Measurements from ENCODE around the gene HAGH.
"Not testable (repeated sequence)": the region's sequence is repeated elsewhere in the genome, so short reads cannot be mapped to it uniquely, and the experiment has no call there.

Gene HAGH

DNA sequence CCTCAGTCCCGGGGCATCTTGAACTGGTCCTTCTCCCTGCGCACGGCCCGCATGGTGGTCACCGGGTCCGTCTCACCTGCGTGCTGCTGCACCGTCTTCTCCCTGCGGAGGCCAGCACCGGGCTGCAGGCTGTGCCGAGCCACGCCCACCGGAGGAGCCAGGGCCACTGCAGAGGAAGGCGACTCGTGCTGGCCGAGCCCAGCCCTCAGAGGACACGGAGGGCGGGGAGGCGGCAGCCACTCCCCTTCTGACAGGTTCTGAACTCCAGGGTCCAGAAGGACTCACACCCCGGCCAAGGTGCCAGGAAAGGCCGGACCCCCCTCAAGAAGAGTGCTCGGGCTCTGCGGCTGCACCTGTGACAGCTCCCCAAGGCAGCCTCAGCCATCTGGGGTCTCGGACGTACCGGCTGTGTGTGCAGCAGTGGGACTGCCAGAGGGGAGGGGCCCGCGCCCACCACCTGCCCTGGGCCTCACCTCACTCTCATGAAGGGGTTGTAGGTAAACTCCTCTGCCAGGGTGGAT, 17.3 kb downstream of the HAGH start:
- DNase-seq: no peak

DNA sequence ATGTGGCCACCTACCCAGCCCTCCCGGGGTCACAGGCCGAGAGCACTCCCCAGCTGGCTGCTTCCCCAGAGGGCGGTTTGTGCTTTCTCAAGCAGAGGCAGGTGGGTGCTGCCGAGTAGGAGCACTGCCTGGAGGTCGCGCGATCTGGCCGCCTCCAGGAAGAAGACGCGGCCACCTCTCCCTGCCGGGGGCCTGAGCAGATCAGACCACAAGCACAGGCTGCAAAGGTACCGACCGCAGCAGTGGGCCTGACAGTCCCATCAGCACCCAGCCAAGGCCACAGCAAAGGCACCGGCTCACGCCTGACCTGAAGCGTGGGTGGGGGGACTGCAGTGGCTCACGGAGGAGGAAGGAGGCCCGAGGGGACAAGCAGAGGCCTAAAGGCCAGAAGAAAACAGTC, 17.9 kb downstream of the HAGH start:
- no peak for DNase-seq

DNA sequence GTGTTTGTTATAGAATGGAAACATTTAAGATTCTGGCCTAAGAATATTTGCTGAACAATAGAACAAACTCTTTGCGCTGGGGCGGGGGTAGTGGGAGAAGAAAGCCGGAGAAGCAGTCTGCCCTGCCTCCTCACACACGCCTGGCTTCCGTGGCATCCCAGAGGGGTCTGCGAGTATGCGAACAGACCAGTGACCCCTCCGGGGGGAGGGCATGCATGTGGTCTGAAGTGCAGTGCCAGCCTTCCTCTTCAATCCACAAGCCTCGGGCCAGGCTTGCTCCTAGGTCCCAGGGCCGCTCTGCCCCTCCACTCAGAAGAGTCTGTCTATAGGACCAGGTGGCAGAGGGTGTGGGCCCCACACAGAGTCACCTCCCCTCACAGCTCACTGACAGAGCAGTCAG, 19.0 kb downstream of the HAGH start:
- DNase-seq: no peak

DNA sequence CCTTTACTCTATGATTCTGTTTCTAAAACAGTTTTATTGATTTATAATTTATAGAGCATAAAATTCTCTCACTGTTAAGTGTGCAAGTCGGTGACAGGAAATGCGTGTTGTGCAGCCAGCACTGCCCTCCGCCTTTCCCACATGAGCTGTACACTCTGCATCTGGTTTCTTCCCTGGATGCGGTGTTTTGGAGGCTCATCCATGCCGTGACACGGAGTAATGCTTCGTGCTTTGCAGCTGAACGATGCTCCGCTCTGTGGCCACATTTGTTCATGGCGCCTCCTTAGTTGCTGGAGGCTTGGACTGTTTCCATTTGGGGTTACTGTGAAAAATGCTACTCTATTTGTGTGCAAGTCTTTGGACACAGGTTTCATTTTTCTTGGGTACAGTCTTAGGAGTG, 25.9 kb downstream of the HAGH start:
- no peak for DNase-seq

DNA sequence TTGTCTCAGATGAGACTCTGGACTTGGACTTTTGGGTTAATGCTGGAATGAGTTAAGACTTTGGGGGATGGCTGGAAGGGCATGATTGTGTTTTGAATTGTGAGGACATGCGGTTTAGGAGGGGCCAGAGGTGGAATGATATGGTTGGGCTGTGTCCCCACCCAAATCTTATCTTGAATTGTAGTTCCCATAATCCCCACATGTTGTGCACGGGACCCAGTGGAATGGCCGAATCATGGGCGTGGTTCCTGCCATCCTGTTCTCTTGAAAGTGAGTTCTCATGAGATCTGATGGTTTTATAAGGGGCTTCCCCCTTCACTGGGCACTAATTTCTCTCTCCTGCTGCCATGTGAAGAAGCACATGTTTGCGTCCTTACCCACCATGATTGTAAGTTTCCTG, 27.4 kb downstream of the HAGH start:
- not testable (repeated sequence) for DNase-seq

DNA sequence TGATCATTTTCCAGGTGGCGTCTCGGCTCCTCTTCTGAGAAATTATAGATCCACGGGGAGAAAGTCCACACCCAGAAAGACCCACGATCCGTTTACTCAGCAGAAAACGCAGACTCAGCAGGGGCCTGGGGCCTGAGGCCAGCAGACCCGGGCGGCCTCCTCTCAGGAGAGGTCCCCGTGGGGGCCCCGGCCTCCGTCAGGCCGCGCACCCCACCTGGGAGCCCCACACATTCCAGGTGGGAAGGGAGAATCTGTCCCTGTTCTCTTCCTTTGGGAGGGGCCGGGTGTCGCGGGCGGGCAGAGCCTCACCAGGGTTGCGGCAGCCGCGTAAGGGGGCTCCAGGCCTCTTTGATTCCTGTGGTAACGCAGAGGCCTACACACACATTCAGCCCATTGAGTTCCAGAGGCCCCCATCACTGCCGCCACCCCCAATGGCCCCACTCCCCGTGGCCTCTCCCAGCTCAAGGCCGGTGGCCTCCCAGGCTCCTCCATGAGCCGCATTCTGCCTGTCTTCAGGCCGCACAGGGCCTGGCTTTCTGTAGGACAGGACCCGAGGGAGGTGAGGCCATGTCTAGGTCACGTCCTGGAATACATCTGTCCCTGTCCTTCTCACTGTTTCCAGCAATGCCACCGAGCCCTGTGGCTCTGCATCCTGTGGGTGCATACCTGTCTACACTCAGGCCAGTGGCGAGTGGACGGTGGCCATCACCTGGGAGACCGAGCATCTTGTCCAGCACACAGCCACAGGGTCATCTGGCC, 31.5 kb downstream of the HAGH start:
- DNase-seq: no peak

DNA sequence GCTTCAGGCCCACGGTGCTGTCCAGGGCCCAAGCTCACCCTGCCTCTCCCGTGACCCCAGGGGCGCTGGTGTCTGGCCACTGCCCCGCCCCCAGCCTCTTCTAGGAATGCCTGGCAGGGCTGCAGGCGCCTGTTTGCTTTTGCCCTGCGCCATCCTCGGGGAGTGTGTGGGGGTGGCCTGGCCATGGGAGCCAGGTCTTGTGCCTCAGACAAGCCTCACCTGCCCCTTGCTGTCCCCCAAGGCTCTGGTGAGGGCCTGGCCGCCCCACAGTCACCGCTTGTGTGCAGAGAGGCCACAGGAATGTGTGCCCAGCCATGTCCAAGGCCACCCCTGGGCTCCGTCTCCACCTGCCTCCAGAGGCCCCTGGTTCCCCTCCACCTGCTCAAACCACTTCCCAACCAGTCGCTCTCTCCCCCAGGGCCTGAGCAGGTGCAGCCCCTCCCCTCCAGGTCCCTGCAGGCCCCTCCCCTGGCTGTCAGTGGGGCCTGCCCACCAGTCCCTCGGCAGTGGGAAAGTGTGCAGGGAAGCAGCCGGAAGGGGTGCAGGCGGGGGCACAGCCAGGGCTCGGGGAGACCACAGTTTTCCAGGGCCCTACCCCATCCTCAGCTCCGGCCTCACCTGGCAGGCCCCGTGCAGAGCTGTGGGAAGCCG, 32.3 kb downstream of the HAGH start:
- DNase-seq: no peak

DNA sequence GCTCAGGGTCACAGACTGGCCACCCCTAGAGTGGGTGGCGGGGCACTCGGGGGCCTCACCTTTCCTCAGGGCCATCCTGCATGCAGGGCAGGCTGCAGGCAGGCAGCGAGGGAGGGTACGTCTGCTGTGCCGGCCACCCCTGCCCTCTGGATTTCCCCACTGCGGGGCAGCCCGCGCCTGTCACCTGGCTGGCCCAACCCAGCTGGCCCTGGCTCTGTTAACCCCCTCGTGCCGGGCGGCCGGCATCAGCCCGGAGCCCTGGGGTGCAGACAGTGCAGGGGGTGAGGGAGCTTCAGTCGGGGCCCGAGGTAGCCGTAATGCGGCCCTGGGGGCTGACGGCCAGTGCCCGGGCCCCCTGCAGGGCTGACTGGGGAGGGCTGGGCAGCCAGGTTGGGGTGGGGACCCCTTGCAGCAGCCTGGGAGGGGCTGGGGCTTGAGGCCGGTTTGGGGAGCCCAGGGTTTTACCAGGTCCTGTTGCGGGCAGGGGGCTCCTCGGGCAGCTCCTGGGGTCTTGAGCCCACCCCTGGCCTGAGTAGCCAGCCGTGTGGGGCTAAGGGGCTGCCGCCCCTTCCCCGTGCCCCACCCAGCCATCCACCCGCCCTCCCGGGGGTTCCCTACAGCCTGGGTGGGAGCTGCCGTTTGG, 32.9 kb downstream of the HAGH start, which contains the start of gene IGFALS:
Gene IGFALS, minus strand, starts transcription at position 128 of the 643 bp plus-strand sequence. Its CDS starts 53 bp downstream, at position 75.
- no peak for DNase-seq

DNA sequence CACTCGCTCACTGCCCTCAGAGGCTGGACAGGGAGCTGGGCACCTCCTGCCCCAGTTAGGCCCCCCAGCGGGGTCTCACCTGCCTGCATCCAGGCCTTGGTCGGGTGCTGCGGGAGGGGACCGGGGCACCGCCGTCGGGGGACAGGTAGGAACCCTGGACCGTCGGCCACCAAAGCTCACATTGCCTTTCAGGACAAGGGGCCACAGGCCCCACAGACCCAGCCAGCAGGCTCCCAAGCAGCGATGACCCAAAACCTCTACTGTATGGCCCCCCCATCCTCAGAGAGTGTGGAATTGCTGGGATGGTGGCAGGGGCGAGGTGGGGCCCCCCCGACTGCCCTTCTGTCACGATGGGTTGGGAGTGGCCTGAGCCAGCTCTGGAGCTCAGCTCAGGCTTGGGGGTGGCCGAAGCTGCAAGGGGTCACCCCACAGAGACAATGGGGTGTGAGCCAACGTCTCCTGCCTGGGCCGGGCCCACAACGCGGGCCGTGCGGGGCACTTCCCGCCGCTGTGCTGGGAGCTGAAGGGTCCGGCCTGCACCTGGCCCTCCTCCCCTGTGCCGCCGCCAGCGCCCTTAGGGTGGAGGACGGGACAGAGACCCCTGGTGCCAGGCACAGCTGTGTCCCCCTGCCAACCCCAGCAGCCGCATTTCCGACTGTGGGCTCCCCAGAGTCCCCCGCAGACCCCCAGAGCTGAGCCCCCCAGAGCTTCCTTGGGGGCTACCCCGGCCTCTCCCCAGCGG, 33.6 kb downstream of the HAGH start:
- DNase-seq: no peak

DNA sequence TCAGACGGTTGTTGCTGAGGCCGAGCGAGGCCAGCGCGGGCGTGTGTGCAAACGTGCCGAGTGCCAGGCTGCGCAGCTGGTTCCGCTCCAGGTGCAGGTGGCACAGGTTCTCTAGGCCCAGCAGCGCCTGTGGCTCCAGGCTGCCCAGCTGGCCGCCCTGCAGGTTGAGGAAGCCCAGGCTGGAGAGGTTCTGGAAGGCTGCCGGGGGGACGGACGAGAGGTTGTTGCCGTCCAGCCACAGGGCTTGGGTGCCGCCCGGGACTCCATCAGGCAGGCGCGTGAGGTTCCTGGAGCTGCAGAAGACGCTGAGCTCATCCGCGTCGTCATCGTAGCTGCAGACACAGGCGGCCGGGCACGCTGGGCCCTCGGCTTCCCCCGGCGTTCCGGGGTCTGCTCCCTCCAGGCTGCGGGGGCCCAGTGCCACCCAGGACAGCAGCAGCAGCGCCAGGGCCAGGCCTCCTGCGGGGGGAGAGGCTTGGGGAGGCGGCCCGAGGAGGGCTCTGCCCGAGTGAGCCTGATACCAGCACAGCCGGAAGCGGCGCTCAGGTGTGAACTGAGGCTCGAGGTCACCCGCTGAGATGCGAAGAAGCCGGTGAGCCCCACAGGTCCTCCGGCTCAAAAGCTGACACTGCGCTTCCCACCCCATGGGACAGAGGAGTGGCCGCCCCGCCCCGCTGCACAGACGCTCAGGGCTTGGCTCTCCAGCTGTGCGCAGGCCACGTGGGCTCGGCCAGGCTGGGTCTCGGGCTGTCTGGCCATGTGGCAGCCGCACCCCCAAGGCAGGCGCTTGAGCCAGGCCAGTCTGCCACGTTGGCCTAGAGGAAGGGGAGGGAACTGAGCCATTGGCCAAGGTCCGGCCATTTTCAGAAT, 34.4 kb downstream of the HAGH start:
- no peak for DNase-seq

DNA sequence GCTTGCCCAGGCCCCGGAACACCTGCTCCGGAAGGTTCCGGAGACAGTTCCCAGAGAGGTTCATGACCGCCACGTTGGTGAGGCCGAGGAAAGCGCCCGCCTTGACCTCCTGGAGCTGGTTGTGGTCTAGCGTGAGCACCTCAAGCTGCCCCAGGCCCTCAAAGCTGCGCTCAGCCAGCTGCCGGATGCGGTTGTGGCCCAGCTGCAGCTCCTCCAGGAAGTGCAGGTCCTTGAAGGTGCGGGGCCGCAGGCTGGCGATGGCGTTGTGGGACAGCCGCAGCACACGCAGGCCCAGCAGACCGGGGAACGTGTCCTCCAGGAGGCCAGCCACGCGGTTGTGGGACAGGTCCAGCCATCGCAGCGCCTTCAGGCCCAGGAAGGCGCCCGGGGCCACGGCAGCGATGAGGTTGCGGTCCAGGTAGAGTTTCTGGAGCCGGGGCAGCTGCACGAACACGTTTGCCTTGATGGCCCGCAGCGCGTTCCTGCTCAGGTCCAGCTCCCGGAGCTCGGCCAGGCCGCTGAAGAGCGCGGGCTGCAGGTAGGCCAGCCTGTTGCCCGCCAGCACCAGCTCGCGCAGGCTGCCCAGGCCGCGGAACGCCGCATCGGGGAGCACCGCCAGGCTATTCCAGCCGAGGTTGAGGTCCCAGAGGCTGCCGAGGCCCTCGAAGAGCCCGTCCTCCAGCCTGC, 35.2 kb downstream of the HAGH start:
- DNase-seq: no peak

DNA sequence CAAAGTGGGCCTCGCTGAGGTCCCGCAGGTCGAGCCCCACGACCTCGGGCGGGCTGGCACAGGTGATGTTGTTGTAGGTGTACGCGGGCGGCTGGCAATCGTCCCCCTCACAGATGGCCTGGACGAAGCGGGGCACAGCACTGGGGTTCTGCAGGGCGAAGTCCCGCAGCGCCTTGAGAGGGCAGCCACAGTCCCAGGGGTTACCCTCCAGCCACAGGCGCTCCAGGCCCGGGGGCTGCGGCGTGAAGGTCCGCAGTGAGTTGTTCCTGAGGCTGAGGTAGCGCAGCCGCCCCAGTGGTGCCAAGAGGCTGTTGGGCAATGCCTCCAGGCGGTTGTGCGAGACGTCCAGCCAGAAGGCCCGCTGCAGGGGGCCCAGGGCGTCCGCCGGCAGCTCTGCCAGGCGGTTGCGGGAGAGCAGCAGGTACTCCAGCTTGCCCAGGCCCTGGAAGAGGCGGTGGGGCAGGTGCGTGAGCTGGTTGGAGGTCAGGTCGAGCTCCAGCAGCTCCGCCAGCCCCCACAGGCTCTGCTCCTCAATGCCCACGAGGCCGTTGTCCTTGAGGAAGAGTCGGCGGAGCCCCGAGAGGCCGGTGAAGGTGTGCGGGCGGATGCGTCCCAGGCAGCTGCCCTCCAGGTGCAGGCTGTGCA, 35.9 kb downstream of the HAGH start:
- DNase-seq: no peak

DNA sequence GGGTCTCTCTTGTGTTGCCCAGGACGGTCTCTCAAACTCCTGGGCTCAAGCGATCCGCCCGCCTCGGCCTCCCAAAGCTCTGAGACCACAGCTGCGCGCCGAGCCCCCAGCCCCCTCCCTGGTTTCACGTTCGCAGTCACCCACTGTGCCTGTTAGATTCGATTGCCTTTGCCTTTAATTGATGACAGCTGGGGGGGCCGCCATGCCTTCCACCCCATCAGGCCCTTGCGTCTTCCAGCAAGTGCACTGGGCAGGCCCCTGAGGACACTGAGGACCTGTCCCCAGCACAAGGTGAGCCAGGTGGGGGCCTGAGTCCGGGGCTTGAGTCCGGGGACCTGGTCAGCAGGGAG, 36.4 kb downstream of the HAGH start:
- DNase-seq: no peak

DNA sequence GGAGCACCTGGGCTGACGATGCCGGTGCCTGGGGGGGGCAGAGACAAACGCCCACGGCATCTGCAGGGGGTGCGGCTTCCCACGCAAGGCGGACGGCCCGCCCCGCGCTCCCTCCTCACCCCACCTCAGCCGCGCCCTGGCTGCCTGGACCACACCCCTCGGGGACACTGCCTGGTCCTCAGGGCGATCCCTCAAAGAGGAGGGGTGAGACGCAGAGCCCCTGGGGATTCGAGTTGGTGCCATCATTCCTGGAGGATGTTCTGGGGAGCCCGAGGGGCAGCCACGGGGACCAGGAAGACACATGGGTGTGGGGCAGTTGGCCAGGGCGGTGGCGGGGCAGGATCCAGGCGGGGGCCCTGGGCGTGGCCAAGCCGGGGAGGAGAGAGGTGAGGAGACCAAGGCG, 37.0 kb downstream of the HAGH start:
- DNase-seq: no peak

DNA sequence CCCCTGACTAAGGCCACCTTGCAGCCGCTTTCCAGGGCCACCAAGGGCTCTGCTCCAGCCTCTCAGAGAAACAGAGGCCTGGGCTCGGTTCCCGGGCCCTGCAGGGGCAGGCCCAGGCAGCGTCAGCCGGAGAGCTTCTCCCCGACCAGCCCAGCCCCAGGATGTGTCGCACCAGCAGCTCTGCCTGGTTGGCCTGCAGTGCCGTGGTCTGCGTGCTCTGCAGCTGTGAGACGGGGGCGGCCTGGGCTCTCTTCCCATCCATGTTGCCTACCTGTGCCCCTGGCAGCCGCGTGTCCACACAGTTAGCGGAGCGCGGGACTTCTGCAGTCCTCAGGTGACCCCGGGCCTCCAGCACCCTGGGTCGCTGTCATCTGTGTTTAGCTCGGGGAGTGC, 37.9 kb downstream of the HAGH start:
- no peak for DNase-seq

DNA sequence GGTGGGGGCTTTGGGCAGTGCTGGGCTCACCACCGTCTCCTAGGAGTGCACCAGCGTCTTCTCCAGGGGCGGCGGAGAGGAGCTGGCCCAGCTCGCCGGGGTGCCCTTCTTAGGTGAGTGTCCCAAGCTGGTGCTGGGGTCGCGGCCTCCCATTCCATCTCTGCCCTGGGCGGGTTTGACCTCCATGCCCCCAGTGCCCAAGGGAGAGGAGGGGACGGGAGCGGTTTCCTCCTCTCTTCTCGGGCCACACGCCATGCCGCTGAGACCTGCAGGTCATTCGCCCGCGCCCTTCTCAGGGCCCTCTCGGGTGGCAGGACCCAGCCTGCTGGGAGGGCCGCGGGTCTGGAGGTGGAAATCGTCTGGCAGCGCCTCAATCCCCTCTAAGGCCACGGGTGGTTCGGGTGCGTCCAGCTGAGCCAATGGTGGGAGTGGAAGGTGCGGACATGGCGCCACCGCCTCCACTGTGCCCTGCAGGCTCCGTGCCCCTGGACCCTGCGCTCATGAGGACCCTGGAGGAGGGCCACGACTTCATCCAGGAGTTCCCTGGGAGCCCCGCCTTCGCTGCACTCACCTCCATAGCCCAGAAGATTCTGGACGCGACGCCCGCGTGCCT, 38.4 kb downstream of the HAGH start:
- DNase-seq: no peak

DNA sequence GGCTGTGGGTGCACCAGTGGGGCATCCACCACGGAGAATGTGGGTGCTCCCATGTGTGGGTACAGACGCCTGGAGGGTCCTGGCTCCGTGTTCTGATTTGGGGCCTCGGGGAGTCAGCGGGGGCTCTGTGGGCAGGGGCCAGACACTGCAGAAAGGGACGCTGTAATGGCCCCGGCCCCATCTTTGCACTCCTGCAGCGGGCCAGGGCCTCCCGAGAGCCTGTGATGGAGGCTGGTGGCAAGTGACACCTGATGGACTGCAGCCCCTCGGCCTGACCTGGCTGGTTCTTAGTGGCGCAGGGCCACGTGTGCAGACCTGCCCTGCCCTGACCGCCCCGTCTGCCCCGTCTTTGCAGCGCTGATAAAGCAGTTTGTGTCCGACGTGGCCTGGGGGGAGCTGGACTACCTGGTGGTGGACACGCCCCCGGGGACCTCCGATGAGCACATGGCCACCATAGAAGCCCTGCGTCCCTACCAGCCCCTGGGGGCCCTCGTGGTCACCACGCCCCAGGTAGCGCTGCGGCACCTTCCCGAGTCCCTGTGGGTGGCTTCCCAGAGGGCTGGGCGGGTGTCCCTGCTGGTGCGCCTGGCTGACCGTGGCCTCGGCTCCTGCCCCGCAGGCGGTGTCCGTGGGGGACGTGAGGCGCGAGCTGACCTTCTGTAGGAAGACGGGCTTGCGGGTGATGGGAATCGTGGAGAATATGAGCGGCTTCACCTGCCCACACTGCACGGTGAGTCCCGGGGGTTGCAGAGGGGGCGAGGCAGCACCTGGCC, 39.1 kb downstream of the HAGH start:
- no peak for DNase-seq

DNA sequence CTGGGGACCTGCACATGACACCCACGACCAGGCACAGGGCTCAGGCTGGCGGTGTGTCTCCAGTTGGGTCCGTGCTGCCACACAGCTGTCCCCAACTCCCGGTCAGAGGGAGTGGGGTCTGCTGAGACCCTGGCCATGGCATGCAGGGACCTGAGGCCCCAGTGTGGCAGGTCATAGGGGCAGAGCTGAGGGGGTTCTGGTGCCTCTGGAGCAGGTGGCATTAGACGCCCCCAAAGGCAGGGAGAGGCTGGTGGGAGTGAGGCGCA, 39.6 kb downstream of the HAGH start:
- no peak for DNase-seq

DNA sequence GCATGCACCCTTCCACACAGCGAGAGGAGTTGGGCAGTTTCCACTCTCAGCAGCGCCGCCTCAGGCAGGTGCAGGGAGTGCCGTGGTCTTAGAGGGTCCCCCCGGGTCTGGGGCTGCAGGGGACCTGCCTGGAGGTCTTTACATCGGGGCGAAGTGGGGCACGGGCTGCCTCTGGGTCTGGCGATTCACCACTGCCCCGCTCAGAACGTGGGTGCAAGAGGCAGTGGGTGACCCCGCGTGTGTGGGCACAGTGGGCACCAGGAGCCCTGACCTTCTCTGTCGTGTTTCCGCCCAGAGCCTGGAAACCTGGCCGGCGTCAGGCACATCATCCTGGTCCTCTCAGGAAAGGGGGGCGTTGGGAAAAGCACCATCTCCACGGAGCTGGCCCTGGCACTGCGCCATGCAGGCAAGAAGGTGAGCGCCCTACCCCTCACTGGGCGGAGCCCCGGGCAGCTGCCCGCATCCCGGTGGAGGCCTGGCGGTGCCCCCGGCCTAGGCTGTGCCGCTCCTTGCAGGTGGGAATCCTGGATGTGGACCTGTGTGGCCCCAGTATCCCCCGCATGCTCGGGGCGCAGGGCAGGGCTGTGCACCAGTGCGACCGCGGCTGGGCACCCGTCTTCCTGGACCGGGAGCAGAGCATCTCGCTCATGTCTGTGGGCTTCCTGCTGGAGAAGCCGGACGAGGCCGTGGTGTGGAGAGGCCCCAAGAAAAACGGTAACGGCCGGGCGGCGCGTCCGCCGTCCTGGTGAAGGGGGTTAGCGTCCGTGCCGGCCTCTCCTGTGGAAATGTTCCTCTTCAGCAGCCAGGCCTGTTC, 40.2 kb downstream of the HAGH start:
- no peak for DNase-seq

All from HCEC 1CT (cell line).